GM19452 (cell line): ENCODE data around the gene CLEC3B.
"Not testable (repeated sequence)": the region's sequence is repeated elsewhere in the genome, so short reads cannot be mapped to it uniquely, and the experiment has no call there.

Experiments
- ATAC-seq: cut with Tn5 transposase; IDR thresholded peaks from one replicate; pipeline ENCODE4 v1.9.1; 2021; ENCODE audit not compliant: unreplicated experiment

Gene CLEC3B

GRCh38 chr3:45034612-45035252 lies 8.6 kb downstream of the CLEC3B start:
- no peak for ATAC-seq

DNA sequence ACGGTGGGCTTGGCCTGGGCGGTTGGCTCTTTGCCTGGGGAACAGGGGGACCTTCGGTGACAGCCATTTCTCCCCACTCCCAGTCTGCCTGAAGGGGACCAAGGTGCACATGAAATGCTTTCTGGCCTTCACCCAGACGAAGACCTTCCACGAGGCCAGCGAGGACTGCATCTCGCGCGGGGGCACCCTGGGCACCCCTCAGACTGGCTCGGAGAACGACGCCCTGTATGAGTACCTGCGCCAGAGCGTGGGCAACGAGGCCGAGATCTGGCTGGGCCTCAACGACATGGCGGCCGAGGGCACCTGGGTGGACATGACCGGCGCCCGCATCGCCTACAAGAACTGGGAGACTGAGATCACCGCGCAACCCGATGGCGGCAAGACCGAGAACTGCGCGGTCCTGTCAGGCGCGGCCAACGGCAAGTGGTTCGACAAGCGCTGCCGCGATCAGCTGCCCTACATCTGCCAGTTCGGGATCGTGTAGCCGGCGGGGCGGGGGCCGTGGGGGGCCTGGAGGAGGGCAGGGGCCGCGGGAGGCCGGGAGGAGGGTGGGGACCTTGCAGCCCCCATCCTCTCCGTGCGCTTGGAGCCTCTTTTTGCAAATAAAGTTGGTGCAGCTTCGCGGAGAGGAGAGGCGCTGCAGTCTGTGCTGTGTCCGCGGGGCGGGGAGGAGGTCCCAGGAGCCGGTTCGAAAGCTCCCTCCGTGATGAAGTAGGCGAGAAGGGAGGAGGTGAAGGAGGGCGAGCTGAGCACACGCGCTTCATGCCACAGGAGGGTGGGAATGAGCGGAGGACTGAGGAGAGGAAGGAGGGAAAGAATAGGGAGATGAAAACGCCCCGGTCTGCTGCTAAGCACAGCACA lies 9.6 kb downstream of the CLEC3B start:
- no peak for ATAC-seq

DNA sequence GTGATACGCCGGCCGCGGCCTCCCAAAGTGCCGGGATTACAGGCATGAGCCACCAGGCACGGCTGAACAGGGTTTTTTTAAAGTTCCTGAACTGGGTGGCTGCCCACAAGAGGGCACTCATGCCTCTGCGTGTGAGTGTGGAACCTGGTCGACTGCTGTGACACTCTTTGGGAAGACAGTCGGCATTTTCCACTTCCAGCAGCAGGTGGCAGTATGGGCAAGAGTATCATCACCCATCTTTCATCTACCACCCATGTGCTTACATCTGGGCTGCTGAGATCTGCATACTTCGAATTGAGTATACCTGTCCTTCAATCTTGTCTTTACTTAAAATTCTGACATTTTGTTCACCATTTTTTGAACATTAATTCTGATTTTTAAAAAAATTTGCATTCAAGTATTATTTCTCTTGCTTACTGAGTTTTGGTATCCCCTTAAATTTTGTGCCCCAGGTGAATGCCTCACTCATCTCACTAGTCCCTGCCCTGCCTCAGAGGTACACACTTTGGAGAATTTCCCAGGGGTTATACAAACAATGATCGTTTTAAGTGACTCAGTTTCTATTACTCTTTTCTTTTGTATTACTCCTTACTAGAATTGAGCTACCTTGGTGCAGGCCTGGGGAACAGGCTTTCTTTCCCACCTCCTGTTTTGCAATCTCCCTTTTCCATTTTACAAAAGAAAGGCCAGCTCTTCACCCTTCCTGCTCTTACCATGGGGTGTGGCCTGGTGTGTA lies 11.8 kb downstream of the CLEC3B start:
- ATAC-seq, result peak; percentile 64

DNA sequence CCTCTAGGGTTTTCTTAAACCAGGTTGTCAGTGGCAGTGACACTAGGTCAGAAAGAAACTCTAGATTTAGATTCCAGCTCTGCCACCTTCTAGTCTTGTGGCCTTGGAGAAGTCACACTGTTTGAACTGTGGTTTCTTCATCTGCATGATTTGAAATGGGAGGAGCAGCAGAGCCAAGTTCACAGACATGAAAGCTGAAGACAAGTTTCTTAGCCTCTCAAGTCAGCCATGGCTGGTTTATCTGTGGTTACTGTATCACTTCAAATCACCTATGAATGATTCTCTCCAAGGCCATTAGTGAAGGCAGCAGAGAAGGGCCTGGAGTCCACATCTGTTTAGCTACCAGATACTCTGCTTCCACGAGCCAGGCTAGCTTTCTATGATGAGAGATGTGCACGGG lies 15.6 kb downstream of the CLEC3B start:
- ATAC-seq, result no peak

- no peak for ATAC-seq
Measured at GRCh38 chr3:45042162-45042561, 16.1 kb downstream of the CLEC3B start.

DNA sequence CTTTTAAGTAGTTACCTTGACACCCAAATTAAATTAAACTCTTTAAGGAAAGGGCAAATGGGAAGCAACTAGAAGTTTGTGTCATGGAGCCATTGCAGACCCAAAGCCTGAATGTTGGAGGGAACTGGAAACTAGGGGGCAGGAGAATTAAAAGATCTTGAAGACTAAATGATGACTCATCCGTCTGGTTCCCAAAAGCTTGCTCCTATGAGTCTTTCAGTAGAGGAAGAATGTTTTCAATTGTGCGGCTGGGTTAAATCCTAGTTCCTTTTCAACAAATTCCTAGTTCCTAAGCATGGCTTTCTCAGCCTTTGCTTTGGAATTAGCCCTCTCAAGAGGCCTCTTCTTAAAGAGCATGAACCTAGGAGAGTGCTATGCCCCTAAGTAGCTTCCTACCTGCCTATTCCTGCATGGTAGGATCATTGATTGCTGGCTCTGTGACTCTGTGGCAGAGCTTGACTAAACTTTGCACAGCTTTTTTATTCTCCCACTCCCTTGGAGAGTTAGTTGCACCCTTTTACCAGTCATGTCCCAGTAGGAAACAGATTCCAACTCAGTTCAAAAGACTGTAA lies 17.7 kb downstream of the CLEC3B start:
- no peak for ATAC-seq

DNA sequence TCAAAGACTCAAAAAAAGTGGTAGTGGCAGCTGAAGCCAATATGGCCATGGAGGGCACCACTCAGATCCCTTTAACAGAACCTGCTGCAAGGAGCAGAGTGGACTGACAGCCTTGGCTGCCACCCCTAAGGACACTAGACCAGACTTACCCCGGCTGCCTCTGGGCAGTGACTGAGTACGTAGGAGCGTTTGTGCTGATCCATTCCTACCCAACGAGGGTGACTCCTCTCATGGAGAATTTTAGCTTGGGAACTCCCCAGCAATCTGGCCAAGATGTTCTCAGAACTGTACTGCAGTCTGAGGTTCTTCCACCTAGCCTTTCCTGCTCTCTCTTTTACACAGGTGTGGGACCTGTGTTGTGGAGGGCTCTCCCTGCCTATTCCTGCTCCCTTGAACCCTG lies 22.1 kb downstream of the CLEC3B start:
- ATAC-seq, result no peak

DNA sequence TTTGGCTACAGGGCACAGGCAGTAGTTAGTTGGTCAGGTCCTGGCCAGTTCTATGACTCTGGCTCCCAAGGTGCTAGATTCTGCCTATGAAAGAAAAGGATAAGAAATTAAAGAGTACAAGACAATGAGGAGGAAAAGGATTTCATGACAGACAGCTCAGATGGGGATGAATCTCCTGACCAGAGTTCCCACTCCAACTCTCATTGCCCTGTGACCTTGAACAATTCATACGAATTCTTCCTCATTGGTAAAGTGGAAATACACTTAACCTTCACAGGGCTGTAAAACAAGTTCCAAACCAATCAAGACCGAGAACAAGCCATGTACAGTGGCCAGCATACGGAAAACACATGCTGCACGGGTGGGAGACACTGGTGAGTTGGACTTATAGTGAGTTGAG lies 23.7 kb downstream of the CLEC3B start:
- no peak for ATAC-seq

DNA sequence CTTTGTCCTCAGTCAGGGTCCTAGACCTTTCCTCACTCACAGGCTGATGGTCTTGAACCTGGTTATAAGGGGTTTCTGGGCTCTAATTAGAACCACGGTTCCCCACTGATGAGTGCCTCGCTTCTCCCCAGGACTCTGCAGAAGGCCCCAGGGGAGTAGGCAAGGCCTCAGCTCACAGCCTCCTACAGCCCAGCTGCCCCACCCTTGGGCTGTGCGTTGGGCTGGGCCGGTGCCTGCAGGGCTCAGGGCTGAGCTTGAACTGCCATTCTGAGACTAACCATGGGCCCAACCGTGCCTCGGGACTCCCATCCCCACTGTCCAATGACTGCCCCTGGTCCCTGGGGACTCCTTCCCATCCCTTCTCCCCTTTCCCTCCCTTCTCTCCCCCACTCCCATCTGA lies 25.6 kb downstream of the CLEC3B start:
- ATAC-seq, result no peak

DNA sequence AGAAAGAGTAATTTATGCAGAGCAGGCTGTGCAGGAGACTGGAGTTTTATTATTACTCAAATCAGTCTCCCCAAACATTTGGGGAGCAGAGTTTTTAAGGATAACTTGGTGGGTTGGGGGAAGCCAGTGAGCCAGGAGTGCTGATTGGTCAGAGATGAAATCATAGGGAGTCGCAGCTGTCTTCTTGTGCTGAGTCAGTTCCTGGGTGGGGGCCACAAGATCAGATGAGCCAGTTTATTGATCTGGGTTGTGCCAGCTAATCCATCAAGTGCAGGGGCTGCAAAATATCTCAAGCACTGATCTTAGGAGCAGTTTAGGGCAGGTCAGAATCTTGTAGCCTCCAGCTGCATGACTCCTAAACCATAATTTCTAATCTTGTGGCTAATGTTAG lies 27.7 kb downstream of the CLEC3B start:
- not testable (repeated sequence) for ATAC-seq

DNA sequence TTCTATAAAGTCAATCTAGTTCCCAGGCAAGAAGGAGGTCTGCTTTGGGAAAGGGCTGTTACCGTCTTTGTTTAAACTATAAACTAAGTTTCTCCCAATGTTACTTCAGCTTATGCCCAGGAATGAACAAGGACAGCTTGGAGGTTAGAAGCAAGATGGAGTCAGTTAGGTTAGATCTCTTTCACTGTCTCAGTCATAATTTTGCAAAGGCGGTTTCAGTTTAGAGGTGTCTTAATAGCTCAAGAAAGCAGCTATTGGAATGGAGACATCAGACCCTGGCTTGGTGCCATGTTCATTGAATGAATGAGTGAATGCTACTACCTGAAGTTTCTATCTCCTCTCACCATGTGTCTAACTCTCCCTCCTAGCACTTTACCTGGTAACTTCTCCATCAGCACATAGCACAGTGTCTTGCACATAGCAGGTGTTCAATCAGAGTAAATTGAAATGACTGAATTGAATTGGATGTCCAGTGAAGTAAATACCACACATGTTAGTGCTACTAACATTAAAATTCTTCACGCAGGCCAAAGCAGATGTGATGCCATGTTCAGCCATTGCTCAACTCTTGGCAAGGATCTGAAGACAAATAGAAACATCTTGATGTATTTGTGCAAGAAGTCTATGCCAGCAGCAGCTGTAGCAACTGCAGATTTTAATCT lies 28.2 kb downstream of the CLEC3B start:
- ATAC-seq, result no peak

- ATAC-seq, result no peak
Measured at GRCh38 chr3:45055032-45055410, 28.9 kb downstream of the CLEC3B start.

- no peak for ATAC-seq
Measured at GRCh38 chr3:45055411-45056143, 29.5 kb downstream of the CLEC3B start.

DNA sequence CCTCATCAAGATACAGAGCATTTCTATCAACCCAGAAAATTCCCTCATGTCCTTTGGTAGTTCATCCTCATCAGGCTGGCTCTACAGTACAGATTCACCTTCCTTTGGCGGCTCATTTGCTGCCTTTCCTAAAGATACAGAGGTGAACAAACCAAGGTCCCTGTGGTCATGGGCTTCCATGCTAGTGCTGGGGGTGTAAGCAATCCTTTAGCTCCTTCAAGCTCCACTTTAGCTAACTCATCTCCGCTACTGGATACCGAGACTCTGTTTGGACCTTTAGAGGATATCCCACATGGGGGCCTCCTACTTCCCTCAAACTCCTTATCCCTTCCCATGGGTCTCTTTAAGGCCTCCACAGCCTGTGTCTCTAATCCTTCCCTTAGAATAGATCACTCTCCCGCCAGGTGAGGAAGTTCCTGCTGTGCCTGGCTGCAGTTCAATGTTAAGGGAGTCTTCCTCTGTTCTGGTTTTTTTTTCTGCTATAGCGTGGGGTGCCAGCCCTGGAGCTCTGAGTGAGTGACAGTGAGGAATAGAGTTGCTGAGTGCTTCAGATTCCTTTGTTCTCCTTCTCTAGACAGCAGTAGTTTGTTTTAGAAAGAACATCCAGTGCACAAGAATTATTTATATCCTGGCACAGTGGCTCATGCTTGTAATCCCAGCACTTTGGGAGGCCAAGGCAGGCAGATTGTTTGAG lies 30.7 kb downstream of the CLEC3B start:
- no peak for ATAC-seq

DNA sequence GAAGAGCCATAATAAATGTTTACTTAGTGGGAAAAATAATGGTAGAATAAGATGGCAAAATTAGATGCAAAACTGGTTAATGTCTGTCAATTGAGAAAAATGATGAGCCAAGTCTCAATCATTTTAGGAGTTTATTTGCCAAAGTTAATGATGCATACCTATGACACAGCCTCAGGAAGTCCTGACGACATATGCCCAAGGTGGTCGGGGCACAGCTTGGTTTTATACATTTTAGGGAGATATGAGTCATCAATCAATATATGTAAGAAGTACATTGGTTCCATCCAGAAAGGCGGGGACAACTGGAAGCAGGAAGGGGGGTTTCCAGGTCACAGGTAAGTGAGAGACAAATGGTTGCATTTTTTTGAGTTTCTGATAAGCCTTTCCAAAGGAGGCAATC lies 31.5 kb downstream of the CLEC3B start:
- no peak for ATAC-seq

- no peak for ATAC-seq
Measured at GRCh38 chr3:45059132-45059531, 33.0 kb downstream of the CLEC3B start.

- no peak for ATAC-seq
Measured at GRCh38 chr3:45060165-45060892, 34.2 kb downstream of the CLEC3B start.

- ATAC-seq, result no peak
Measured at GRCh38 chr3:45062697-45063070, 36.6 kb downstream of the CLEC3B start.
